ENCODE data around the gene MYBPC1.
"Not testable (repeated sequence)": the region's sequence is repeated elsewhere in the genome, so short reads cannot be mapped to it uniquely, and the experiment has no call there.

MYBPC1 gene

DNA sequence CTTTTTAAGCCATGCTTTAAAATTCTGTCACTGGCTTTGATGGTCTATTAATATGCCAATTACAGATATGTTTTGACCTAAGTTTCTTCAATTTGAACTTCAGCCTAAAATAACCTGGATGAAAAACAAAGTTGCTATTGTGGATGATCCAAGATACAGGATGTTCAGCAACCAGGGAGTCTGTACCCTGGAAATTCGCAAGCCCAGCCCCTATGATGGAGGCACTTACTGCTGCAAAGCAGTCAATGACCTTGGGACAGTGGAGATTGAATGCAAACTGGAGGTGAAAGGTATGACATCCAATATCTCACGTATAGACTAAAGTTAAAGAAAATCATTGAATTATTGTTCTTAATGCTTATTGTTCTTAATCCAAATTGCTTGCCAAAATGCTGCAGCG, 85.5 kb downstream of the MYBPC1 start:
- Histone ChIP-seq H3K4me3 (replicated peaks; ENCODE audit: low read depth, low read length) (no peak overlapping the region), H3K27me3 (replicated peaks; ENCODE audit: control insufficient read depth, insufficient read depth, low read length) (no peaks in the 10 kb centered on the region), H3K36me3 (ENCODE audit: control insufficient read depth, insufficient read depth, low read length) (no peaks in the 10 kb centered on the region)
- DNase-seq (ENCODE audit: extremely low read depth, insufficient read length) = no peak
- TF ChIP-seq, protein P1, sequence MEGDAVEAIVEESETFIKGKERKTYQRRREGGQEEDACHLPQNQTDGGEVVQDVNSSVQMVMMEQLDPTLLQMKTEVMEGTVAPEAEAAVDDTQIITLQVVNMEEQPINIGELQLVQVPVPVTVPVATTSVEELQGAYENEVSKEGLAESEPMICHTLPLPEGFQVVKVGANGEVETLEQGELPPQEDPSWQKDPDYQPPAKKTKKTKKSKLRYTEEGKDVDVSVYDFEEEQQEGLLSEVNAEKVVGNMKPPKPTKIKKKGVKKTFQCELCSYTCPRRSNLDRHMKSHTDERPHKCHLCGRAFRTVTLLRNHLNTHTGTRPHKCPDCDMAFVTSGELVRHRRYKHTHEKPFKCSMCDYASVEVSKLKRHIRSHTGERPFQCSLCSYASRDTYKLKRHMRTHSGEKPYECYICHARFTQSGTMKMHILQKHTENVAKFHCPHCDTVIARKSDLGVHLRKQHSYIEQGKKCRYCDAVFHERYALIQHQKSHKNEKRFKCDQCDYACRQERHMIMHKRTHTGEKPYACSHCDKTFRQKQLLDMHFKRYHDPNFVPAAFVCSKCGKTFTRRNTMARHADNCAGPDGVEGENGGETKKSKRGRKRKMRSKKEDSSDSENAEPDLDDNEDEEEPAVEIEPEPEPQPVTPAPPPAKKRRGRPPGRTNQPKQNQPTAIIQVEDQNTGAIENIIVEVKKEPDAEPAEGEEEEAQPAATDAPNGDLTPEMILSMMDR (IDR thresholded peaks at IDR 0.05; ENCODE audit: insufficient read depth, low read length, poor library complexity, severe bottlenecking) = no peak

DNA sequence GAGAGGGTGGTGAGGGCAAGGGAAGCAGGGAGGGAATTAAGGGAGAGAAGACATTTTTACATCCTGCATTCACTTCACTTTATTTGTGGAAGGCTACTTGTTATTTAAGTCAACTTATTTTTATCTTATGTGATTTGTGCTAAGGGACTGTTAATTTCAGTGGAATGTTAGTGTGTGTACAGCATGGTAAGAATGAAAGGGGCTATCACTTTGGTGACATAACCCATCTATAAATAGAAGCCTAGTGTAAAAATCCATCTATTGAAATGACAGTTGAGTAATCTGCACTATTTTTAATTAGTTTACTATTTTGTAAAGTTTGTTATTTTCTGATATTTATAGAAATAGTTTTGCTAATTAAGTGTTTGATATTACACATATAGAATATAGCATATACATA, 85.9 kb downstream of the MYBPC1 start:
- H3K27me3 ChIP-seq (replicated peaks; ENCODE audit: control insufficient read depth, insufficient read depth, low read length) = no peaks in the 10 kb centered on the region
- no peaks in the 10 kb centered on the region for H3K36me3 ChIP-seq (ENCODE audit: control insufficient read depth, insufficient read depth, low read length)
- no peak for DNase-seq (ENCODE audit: extremely low read depth, insufficient read length)
- no peak overlapping the region for H3K4me3 ChIP-seq (replicated peaks; ENCODE audit: low read depth, low read length)
- TF ChIP-seq, protein P1 (IDR thresholded peaks at IDR 0.05; ENCODE audit: insufficient read depth, low read length, poor library complexity, severe bottlenecking) = no peak

DNA sequence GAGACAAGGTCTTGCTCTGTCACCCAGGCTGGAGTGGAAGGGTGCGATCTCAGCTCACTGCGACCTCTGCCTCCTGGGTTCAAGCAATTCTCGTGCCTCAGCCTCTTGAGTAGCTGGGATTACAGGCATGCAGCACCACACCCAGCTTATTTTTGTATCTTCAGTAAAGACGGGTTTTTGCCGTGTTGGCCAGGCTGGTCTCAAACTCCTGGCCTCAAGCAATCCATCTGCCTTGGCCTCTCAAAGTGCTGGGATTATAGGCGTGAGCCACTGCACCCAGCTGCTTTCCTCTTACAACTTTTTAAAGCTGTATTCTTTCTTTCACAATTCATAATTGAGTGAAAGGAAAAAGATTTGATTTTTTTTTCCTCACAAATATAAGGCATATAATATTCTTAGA, 86.9 kb downstream of the MYBPC1 start:
- not testable (repeated sequence) for H3K4me3 ChIP-seq (replicated peaks; ENCODE audit: low read depth, low read length); DNase-seq (ENCODE audit: extremely low read depth, insufficient read length); H3K27me3 ChIP-seq (replicated peaks; ENCODE audit: control insufficient read depth, insufficient read depth, low read length); H3K36me3 ChIP-seq (ENCODE audit: control insufficient read depth, insufficient read depth, low read length)

DNA sequence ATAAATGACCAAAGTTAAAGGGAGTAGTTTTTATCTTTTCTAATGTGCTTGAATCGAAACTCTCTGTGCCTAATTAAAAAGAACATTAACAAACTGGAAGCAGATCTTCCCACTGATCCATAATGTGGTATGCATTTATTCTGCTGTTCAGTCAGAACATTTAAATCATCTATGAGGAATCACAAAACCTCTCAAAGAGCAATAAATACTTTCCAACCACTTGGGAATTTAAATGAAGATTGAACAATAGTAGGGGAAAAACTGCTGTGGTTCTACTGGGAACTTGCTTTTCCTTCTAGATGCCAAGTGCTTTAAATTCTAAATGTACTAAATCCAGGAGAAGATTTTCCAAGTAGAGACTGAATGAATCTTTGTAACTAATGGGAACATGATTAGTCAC, 90.3 kb downstream of the MYBPC1 start:
- Histone ChIP-seq H3K27me3 (replicated peaks; ENCODE audit: control insufficient read depth, insufficient read depth, low read length) (no peaks in the 10 kb centered on the region), H3K36me3 (ENCODE audit: control insufficient read depth, insufficient read depth, low read length) (no peaks in the 10 kb centered on the region), H3K4me3 (replicated peaks; ENCODE audit: low read depth, low read length) (no peak overlapping the region)
- TF ChIP-seq, protein P1 (IDR thresholded peaks at IDR 0.05; ENCODE audit: insufficient read depth, low read length, poor library complexity, severe bottlenecking) = no peak
- DNase-seq (ENCODE audit: extremely low read depth, insufficient read length) = no peak

DNA sequence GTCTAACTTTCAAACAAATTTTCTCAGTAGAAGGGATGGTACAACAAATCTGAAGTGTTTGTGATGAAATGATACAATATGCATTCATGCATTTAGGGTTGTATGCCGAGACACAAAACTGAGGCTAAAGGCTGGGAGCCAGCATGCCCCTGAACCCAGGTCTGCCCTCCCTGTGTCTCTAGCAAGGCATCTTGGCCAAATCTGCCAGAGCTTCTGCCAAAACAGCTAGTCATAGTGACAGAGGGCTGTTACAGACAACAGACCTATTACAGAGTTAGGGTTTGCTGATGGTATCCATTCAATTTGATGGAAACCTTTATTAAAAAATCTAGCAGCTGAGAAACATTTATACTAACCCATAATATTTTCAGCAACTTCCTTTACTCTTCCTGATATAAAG, 91.4 kb downstream of the MYBPC1 start:
- TF ChIP-seq, protein P1 (IDR thresholded peaks at IDR 0.05; ENCODE audit: insufficient read depth, low read length, poor library complexity, severe bottlenecking) = no peak

DNA sequence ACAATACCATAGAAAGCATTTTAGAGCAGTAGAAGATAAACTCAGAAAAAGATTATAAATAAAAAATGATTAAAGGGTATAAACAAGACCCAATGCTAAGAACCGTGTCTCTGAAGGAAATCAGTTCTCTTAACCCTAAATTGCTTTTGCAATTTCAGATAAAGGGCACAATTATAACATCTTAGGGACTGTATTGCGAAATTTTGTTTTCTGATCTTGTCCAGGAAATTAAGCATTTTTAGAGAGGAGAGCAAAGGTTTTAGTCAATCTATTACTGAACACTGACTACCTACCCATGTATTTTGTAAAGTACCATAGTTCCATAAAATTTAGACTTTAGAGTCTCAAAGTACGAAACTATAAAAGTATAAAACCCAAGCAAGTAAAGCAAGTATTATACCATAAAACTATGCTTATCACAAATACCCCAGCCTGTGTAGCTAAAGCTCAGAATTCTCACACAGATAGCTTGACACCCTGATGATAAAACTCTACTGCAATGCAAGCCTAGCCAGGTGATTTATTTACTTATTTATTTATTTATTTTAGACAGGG, 95.8 kb downstream of the MYBPC1 start:
- TF ChIP-seq, protein P1 (IDR thresholded peaks at IDR 0.05; ENCODE audit: insufficient read depth, low read length, poor library complexity, severe bottlenecking) = no peak
- Histone ChIP-seq H3K36me3 (ENCODE audit: control insufficient read depth, insufficient read depth, low read length) (no peaks in the 10 kb centered on the region), H3K4me3 (replicated peaks; ENCODE audit: low read depth, low read length) (no peak overlapping the region), H3K27me3 (replicated peaks; ENCODE audit: control insufficient read depth, insufficient read depth, low read length) (no peaks in the 10 kb centered on the region)
- DNase-seq (ENCODE audit: extremely low read depth, insufficient read length) = no peak

More for the DNA sequence above, 91.4 kb downstream of the MYBPC1 start:
- H3K27me3 ChIP-seq (replicated peaks; ENCODE audit: control insufficient read depth, insufficient read depth, low read length) = no peaks in the 10 kb centered on the region
- no peaks in the 10 kb centered on the region for H3K36me3 ChIP-seq (ENCODE audit: control insufficient read depth, insufficient read depth, low read length)
- H3K4me3 ChIP-seq (replicated peaks; ENCODE audit: low read depth, low read length) = no peak overlapping the region
- DNase-seq (ENCODE audit: extremely low read depth, insufficient read length) = no peak

All from GM06990 (cell line).